Measurements from ENCODE around the gene NKX2-4. TPM values are rescaled to one million over a fixed set of nuclear protein-coding genes. Genes with fewer than 3 reads are reported as not detected.

The NKX2-4 gene
- total and polyA plus RNA-seq, 2 of the 4 experiments (the other 2 are of a cell fraction), result not detected

- H3K36me3 ChIP-seq (ENCODE audit: control insufficient read depth, insufficient read depth, low read length), result no peaks in the 10 kb centered on the region
- ChIA-PET CTCF (no interaction called here), POLR2A (ENCODE audit: unreplicated experiment) (no interaction called here)
- H2AK5ac ChIP-seq (ENCODE audit: low read depth, low read length), result no peak overlapping the region
- H2BK15ac ChIP-seq (ENCODE audit: low read depth, low read length), result no peak overlapping the region
- ATAC-seq (ENCODE audit: low read depth), result no peak
- no peak overlapping the region for H4K5ac ChIP-seq (ENCODE audit: low read depth, low read length)
- no peak overlapping the region for H2AK9ac ChIP-seq (replicated peaks; ENCODE audit: low read depth, low read length, poor library complexity)
- no peak overlapping the region for H3K14ac ChIP-seq (replicated peaks; ENCODE audit: low read depth, low read length)
- dilution Hi-C loops (cut with HindIII; ENCODE audit: low sequenced_read_pairs, unreplicated experiment) (no loop called here), intact Hi-C loops (cut with micrococcal nuclease) (no loop called here), in situ Hi-C loops (cut with MboI; ENCODE audit: low sequenced_read_pairs) (no loop called here)
- H3K9me3 ChIP-seq (ENCODE audit: control insufficient read depth, insufficient read depth, low read length), result no peaks in the 10 kb centered on the region
- H4K91ac ChIP-seq (ENCODE audit: insufficient read depth, low read depth, low read length), result no peak overlapping the region
- BruUV-seq (replicated peaks), result no TSS peak
- H3K9ac ChIP-seq (ENCODE audit: low read depth, low read length), result no peak overlapping the region
- H3K4ac ChIP-seq (ENCODE audit: low read depth, low read length), result no peak overlapping the region
- H3K27me3 ChIP-seq (ENCODE audit: control insufficient read depth, insufficient read depth, low read length), result peaks cover 3% of the 10 kb centered on the region; the same call in 1 of the 2 replicates
- H3K18ac ChIP-seq (ENCODE audit: low read depth, low read length), result no peak overlapping the region
- no peaks in the 10 kb centered on the region for H3K9me1 ChIP-seq (ENCODE audit: insufficient read depth, low read length)
- no peaks in the 10 kb centered on the region for H3K4me1 ChIP-seq (ENCODE audit: control insufficient read depth, insufficient read depth, low read length)
- H2BK20ac ChIP-seq (ENCODE audit: low read depth, low read length), result no peak overlapping the region
- H3K4me3 ChIP-seq (ENCODE audit: insufficient read depth, low read depth, low read length), result no peak overlapping the region
- no peak overlapping the region for H3K23ac ChIP-seq (ENCODE audit: low read depth, low read length)
- H2BK5ac ChIP-seq (ENCODE audit: low read depth, low read length, poor library complexity, severe bottlenecking), result no peak overlapping the region
- no peak overlapping the region for H3K4me2 ChIP-seq (ENCODE audit: low read depth, low read length)
- no peak overlapping the region for H2BK120ac ChIP-seq (ENCODE audit: low read depth, low read length)
- no peak for TF ChIP-seq POLR2A (IDR thresholded peaks at IDR 0.05; ENCODE audit: low read depth, low read length)
- no peak for TF ChIP-seq USF2 (IDR thresholded peaks at IDR 0.05; ENCODE audit: low read depth, low read length)
- H4K20me1 ChIP-seq (ENCODE audit: insufficient read depth, low read length), result no peaks in the 10 kb centered on the region
- H3K27ac ChIP-seq (ENCODE audit: insufficient read depth, low read length), result no peak overlapping the region
- H3K79me1 ChIP-seq (ENCODE audit: low read depth in 1 of 2, low read length in 2 of 2), result no peaks in the 10 kb centered on the region
- no peak overlapping the region for H2AFZ ChIP-seq (replicated peaks; ENCODE audit: low read length, poor library complexity)
- no peak for DNase-seq
- H3K56ac ChIP-seq (ENCODE audit: extremely low read depth, insufficient read depth, low read length), result no peak overlapping the region
- no peak overlapping the region for H4K8ac ChIP-seq (ENCODE audit: low read depth in 2 of 2, low read length in 2 of 2)
Observed at GRCh38 chr20:21411725-21412124, 14.4 kb upstream of the NKX2-4 start.

Data from IMR-90 (cell line).